Tibial nerve (tissue), 4 donors: ENCODE measurements around the gene TAS2R43.
"Not testable (repeated sequence)": the region's sequence is repeated elsewhere in the genome, so short reads cannot be mapped to it uniquely, and the experiment has no call there.

Experiments
- CTCF ChIP-seq, 5 experiments: fragments of 200-600 bp in 3 of 5; fragments of 450-650 bp in 2 of 5; sonication (generic) in 3 of 5; IDR thresholded peaks; one replicate each; pipeline ENCODE4 v1.5.1; 2016 to 2019; ENCODE audit warnings: antibody characterized with exemption in 5 of 5, mild to moderate bottlenecking in 3 of 5, moderate library complexity in 2 of 5
- EP300 ChIP-seq, 2 donors: sonication (generic); formaldehyde crosslinking; IDR thresholded peaks; one replicate each; pipeline ENCODE4 v1.6.1; 2017; ENCODE audit warnings: antibody characterized with exemption in 2 of 2, mild to moderate bottlenecking in 1 of 2

GRCh38 chr12:11114130-11114529 lies 22.0 kb upstream of the TAS2R43 start:
- TF ChIP-seq CTCF, EP300 (IDR thresholded peaks at IDR 0.05): not testable (repeated sequence)
